Measurements from ENCODE around the gene BPIFB4. TPM values are rescaled to one million over a fixed set of nuclear protein-coding genes. Genes with fewer than 3 reads are reported as not detected.

The BPIFB4 gene
- total and polyA plus RNA-seq, 2 experiments from 2014 or later = not detected

DNA sequence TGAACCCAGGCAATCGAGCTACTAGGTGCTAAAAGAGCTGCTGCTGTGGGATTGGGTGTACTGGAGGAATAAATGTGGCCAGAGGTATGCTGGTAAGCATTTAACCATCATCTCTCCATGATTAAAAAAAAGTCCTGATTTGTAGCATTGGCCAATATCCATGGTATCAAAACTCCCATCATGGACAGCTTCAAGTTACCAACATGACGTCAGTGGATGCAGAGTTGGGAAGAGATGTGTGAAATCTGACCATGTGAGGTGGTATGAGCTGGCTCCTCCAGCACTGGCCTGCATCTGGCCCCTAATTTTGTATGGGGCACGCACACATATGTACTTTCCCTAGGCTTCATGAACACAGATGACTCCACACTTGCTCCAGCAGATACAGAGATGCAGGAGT is 11.7 kb downstream of the BPIFB4 start:
- no peaks in the 10 kb centered on the region for H3K36me3 Mint-ChIP-seq (ENCODE audit: low read depth)
- Histone ChIP-seq H3K4me1 (ENCODE audit: insufficient read depth) (no peaks in the 10 kb centered on the region), H3K4me2 (no peak overlapping the region), H2AFZ (no peak overlapping the region), H3K4me3 (no peak overlapping the region), H3K36me3 (ENCODE audit: insufficient read depth) (no peaks in the 10 kb centered on the region), H3K27me3 (ENCODE audit: insufficient read depth) (no peaks in the 10 kb centered on the region), H3K27ac (ENCODE audit: low read depth) (no peak overlapping the region), H3K79me2 (replicated peaks; ENCODE audit: insufficient read depth) (no peaks in the 10 kb centered on the region), H3K9me2 (ENCODE audit: insufficient read depth) (no peaks in the 10 kb centered on the region), H4K20me1 (replicated peaks; ENCODE audit: insufficient read depth) (no peaks in the 10 kb centered on the region), H3F3A (replicated peaks; ENCODE audit: low read depth) (no peaks in the 10 kb centered on the region)
- TF ChIP-seq, protein P1, sequence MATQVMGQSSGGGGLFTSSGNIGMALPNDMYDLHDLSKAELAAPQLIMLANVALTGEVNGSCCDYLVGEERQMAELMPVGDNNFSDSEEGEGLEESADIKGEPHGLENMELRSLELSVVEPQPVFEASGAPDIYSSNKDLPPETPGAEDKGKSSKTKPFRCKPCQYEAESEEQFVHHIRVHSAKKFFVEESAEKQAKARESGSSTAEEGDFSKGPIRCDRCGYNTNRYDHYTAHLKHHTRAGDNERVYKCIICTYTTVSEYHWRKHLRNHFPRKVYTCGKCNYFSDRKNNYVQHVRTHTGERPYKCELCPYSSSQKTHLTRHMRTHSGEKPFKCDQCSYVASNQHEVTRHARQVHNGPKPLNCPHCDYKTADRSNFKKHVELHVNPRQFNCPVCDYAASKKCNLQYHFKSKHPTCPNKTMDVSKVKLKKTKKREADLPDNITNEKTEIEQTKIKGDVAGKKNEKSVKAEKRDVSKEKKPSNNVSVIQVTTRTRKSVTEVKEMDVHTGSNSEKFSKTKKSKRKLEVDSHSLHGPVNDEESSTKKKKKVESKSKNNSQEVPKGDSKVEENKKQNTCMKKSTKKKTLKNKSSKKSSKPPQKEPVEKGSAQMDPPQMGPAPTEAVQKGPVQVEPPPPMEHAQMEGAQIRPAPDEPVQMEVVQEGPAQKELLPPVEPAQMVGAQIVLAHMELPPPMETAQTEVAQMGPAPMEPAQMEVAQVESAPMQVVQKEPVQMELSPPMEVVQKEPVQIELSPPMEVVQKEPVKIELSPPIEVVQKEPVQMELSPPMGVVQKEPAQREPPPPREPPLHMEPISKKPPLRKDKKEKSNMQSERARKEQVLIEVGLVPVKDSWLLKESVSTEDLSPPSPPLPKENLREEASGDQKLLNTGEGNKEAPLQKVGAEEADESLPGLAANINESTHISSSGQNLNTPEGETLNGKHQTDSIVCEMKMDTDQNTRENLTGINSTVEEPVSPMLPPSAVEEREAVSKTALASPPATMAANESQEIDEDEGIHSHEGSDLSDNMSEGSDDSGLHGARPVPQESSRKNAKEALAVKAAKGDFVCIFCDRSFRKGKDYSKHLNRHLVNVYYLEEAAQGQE (IDR thresholded peaks at IDR 0.05; ENCODE audit: unreplicated experiment) = no peak
- TF ChIP-seq ZNF331 (CRISPR knock-in tag; IDR thresholded peaks at IDR 0.05; ENCODE audit: low read depth) (no peak), POLR2AphosphoS5 (IDR thresholded peaks at IDR 0.05; ENCODE audit: low read depth) (no peak), NANOG (IDR thresholded peaks at IDR 0.05; ENCODE audit: borderline replicate concordance) (no peak), JUNB (IDR thresholded peaks at IDR 0.05; ENCODE audit: unreplicated experiment) (no peak), EZH2phosphoT487 (IDR thresholded peaks at IDR 0.05; ENCODE audit: unreplicated experiment) (no peak), EZH2 (IDR thresholded peaks at IDR 0.05; ENCODE audit: low read depth, unreplicated experiment) (no peak)
- no peaks in the 10 kb centered on the region for H3K4me1 Mint-ChIP-seq
- no peaks in the 10 kb centered on the region for H3K9me3 Mint-ChIP-seq
- ATAC-seq = no peak
- no peak overlapping the region for H3K4me3 Mint-ChIP-seq
- no peak overlapping the region for H3K27ac Mint-ChIP-seq
- peaks cover 5% of the 10 kb centered on the region for H3K27me3 Mint-ChIP-seq (ENCODE audit: insufficient read depth, low read depth, poor library complexity)
- no peak for DNase-seq (ENCODE audit: low spot score)

DNA sequence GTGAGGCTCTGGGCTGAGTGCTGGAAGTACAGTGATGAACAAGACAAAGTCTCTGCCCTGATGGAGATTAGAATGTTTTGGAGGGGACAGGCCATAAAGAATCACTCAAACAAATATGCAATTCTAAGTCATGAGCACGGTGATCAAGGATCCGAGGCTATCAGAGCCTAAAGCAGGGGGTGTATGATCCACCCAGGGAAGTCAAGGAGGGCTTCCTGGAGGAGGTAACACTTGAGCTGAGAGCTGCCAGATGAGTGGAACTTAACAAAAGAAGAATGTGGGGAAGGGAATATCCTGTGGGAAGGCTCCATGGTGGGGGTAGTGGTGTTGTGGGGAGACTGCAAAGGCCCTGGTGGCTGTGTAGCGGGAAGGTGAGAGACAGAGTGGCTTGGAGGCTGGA is 12.2 kb downstream of the BPIFB4 start:
- no peak overlapping the region for H3K27ac ChIP-seq (ENCODE audit: low read depth)
- H3K36me3 ChIP-seq (ENCODE audit: insufficient read depth) = no peaks in the 10 kb centered on the region
- no peaks in the 10 kb centered on the region for H3K9me3 Mint-ChIP-seq
- H3K9me2 ChIP-seq (ENCODE audit: insufficient read depth) = no peaks in the 10 kb centered on the region
- H3F3A ChIP-seq (replicated peaks; ENCODE audit: low read depth) = no peaks in the 10 kb centered on the region
- H3K4me2 ChIP-seq = no peak overlapping the region
- H3K4me3 ChIP-seq = no peak overlapping the region
- no peaks in the 10 kb centered on the region for H4K20me1 ChIP-seq (replicated peaks; ENCODE audit: insufficient read depth)
- H3K4me3 Mint-ChIP-seq = no peak overlapping the region
- TF ChIP-seq, protein P2, sequence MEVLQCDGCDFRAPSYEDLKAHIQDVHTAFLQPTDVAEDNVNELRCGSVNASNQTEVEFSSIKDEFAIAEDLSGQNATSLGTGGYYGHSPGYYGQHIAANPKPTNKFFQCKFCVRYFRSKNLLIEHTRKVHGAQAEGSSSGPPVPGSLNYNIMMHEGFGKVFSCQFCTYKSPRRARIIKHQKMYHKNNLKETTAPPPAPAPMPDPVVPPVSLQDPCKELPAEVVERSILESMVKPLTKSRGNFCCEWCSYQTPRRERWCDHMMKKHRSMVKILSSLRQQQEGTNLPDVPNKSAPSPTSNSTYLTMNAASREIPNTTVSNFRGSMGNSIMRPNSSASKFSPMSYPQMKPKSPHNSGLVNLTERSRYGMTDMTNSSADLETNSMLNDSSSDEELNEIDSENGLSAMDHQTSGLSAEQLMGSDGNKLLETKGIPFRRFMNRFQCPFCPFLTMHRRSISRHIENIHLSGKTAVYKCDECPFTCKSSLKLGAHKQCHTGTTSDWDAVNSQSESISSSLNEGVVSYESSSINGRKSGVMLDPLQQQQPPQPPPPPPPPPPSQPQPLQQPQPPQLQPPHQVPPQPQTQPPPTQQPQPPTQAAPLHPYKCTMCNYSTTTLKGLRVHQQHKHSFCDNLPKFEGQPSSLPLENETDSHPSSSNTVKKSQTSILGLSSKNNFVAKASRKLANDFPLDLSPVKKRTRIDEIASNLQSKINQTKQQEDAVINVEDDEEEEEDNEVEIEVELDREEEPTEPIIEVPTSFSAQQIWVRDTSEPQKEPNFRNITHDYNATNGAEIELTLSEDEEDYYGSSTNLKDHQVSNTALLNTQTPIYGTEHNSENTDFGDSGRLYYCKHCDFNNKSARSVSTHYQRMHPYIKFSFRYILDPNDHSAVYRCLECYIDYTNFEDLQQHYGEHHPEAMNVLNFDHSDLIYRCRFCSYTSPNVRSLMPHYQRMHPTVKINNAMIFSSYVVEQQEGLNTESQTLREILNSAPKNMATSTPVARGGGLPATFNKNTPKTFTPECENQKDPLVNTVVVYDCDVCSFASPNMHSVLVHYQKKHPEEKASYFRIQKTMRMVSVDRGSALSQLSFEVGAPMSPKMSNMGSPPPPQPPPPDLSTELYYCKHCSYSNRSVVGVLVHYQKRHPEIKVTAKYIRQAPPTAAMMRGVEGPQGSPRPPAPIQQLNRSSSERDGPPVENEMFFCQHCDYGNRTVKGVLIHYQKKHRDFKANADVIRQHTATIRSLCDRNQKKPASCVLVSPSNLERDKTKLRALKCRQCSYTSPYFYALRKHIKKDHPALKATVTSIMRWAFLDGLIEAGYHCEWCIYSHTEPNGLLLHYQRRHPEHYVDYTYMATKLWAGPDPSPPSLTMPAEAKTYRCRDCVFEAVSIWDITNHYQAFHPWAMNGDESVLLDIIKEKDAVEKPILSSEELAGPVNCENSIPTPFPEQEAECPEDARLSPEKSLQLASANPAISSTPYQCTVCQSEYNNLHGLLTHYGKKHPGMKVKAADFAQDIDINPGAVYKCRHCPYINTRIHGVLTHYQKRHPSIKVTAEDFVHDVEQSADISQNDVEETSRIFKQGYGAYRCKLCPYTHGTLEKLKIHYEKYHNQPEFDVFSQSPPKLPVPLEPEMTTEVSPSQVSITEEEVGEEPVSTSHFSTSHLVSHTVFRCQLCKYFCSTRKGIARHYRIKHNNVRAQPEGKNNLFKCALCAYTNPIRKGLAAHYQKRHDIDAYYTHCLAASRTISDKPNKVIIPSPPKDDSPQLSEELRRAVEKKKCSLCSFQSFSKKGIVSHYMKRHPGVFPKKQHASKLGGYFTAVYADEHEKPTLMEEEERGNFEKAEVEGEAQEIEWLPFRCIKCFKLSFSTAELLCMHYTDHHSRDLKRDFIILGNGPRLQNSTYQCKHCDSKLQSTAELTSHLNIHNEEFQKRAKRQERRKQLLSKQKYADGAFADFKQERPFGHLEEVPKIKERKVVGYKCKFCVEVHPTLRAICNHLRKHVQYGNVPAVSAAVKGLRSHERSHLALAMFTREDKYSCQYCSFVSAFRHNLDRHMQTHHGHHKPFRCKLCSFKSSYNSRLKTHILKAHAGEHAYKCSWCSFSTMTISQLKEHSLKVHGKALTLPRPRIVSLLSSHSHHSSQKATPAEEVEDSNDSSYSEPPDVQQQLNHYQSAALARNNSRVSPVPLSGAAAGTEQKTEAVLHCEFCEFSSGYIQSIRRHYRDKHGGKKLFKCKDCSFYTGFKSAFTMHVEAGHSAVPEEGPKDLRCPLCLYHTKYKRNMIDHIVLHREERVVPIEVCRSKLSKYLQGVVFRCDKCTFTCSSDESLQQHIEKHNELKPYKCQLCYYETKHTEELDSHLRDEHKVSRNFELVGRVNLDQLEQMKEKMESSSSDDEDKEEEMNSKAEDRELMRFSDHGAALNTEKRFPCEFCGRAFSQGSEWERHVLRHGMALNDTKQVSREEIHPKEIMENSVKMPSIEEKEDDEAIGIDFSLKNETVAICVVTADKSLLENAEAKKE (CRISPR knock-in tag; IDR thresholded peaks at IDR 0.05) = no peak
- no peak for TF ChIP-seq ZNF331 (CRISPR knock-in tag; IDR thresholded peaks at IDR 0.05; ENCODE audit: low read depth)
- no peak for TF ChIP-seq NANOG (IDR thresholded peaks at IDR 0.05; ENCODE audit: borderline replicate concordance)
- no peak for TF ChIP-seq ZNF114 (CRISPR knock-in tag; IDR thresholded peaks at IDR 0.05)
- no peak for TF ChIP-seq EZH2 (IDR thresholded peaks at IDR 0.05; ENCODE audit: low read depth, unreplicated experiment)
- no peak for TF ChIP-seq EZH2phosphoT487 (IDR thresholded peaks at IDR 0.05; ENCODE audit: unreplicated experiment)
- TF ChIP-seq, protein P3, sequence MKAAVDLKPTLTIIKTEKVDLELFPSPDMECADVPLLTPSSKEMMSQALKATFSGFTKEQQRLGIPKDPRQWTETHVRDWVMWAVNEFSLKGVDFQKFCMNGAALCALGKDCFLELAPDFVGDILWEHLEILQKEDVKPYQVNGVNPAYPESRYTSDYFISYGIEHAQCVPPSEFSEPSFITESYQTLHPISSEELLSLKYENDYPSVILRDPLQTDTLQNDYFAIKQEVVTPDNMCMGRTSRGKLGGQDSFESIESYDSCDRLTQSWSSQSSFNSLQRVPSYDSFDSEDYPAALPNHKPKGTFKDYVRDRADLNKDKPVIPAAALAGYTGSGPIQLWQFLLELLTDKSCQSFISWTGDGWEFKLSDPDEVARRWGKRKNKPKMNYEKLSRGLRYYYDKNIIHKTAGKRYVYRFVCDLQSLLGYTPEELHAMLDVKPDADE (IDR thresholded peaks at IDR 0.05) = no peak
- no peak overlapping the region for H2AFZ ChIP-seq
- no peaks in the 10 kb centered on the region for H3K4me1 ChIP-seq (ENCODE audit: insufficient read depth)
- no peaks in the 10 kb centered on the region for H3K36me3 Mint-ChIP-seq (ENCODE audit: low read depth)
- ATAC-seq (no peak), DNase-seq (ENCODE audit: low spot score) (no peak)
- no peaks in the 10 kb centered on the region for H3K4me1 Mint-ChIP-seq
- H3K27ac Mint-ChIP-seq = no peak overlapping the region
- H3K79me2 ChIP-seq (replicated peaks; ENCODE audit: insufficient read depth) = no peaks in the 10 kb centered on the region
- H3K27me3 Mint-ChIP-seq (ENCODE audit: insufficient read depth, low read depth, poor library complexity) = peaks cover 5% of the 10 kb centered on the region
- H3K27me3 ChIP-seq (ENCODE audit: insufficient read depth) = no peaks in the 10 kb centered on the region

Measured in GM23338 (cell line).